GM23338 (cell line): ENCODE data around the gene SHF. TPM values are rescaled to one million over a fixed set of nuclear protein-coding genes. Genes with fewer than 3 reads are reported as not detected.

Source experiments
- ATAC-seq: fragments of 200-7000 bp; cut with Tn5 transposase; 3 replicates; pipeline ENCODE4 v1.9.1; 2020
- DNase-seq: peaks from one replicate; pipeline ENCODE4 v3.0.0-alpha.2; 2015; ENCODE audit warnings: low spot score
- H2AFZ ChIP-seq: fragments of 200-600 bp; sonication (generic); 2 replicates; pipeline ENCODE4 v1.8.0; 2016; ENCODE audit warnings: antibody characterized with exemption, mild to moderate bottlenecking, moderate library complexity
- H3F3A ChIP-seq: fragments of 200-600 bp; sonication (generic); replicated peaks from 2 replicates; pipeline ENCODE4 v1.8.0; 2017; ENCODE audit warnings: antibody characterized with exemption, mixed run types, low read depth
- H3K27ac ChIP-seq: fragments of 200-600 bp; sonication (generic); 2 replicates; pipeline ENCODE4 v1.6.1; 2016; ENCODE audit warnings: low read depth
- H3K27me3 ChIP-seq: fragments of 200-600 bp; sonication (generic); 2 replicates; pipeline ENCODE4 v1.8.0; 2016; ENCODE audit warnings: mild to moderate bottlenecking, mixed run types, moderate library complexity; ENCODE audit not compliant: insufficient read depth
- H3K36me3 ChIP-seq: fragments of 200-600 bp; sonication (generic); 2 replicates; pipeline ENCODE4 v1.8.0; 2016; ENCODE audit warnings: mild to moderate bottlenecking; ENCODE audit not compliant: insufficient read depth
- H3K4me1 ChIP-seq: fragments of 200-600 bp; sonication (generic); 2 replicates; pipeline ENCODE4 v1.8.0; 2016; ENCODE audit warnings: mild to moderate bottlenecking, moderate library complexity; ENCODE audit not compliant: insufficient read depth
- H3K4me2 ChIP-seq: fragments of 200-600 bp; sonication (generic); 2 replicates; pipeline ENCODE4 v1.7.1; 2017; ENCODE audit warnings: mixed run types
- H3K4me3 ChIP-seq: fragments of 200-600 bp; sonication (generic); 2 replicates; pipeline ENCODE4 v1.6.1; 2016; ENCODE audit warnings: mixed run types
- H3K79me2 ChIP-seq: fragments of 200-600 bp; sonication (generic); replicated peaks from 2 replicates; pipeline ENCODE4 v1.8.0; 2017; ENCODE audit warnings: mild to moderate bottlenecking; ENCODE audit not compliant: insufficient read depth
- H3K9me2 ChIP-seq: fragments of 200-600 bp; sonication (generic); 2 replicates; pipeline ENCODE4 v1.8.0; 2017; ENCODE audit not compliant: insufficient read depth
- H4K20me1 ChIP-seq: fragments of 200-600 bp; sonication (generic); replicated peaks from 2 replicates; pipeline ENCODE4 v1.8.0; 2017; ENCODE audit warnings: mild to moderate bottlenecking; ENCODE audit not compliant: insufficient read depth
- H3K27ac Mint-ChIP-seq: 2 replicates; pipeline ENCODE4 v1.8.0; 2020; ENCODE audit warnings: inconsistent platforms, mild to moderate bottlenecking, moderate library complexity, mixed read lengths
- H3K27me3 Mint-ChIP-seq: 3 replicates; pipeline ENCODE4 v1.8.0; 2022; ENCODE audit warnings: low read depth, mild to moderate bottlenecking, moderate library complexity, mixed read lengths, inconsistent platforms; ENCODE audit not compliant: insufficient read depth, poor library complexity
- H3K36me3 Mint-ChIP-seq: 3 replicates; pipeline ENCODE4 v1.8.0; 2021; ENCODE audit warnings: low read depth, mild to moderate bottlenecking, inconsistent platforms, moderate library complexity, mixed read lengths
- H3K4me1 Mint-ChIP-seq: 3 replicates; pipeline ENCODE4 v1.8.0; 2020; ENCODE audit warnings: mild to moderate bottlenecking, inconsistent platforms, mixed read lengths
- H3K4me3 Mint-ChIP-seq: 3 replicates; pipeline ENCODE4 v1.8.0; 2021; ENCODE audit warnings: moderate library complexity, mild to moderate bottlenecking, inconsistent platforms, mixed read lengths
- H3K9me3 Mint-ChIP-seq: 3 replicates; pipeline ENCODE4 v1.8.0; 2020; ENCODE audit warnings: moderate library complexity, mild to moderate bottlenecking, inconsistent platforms, mixed read lengths
- CREB1 ChIP-seq: fragments of 250-450 bp; sonication (Bioruptor Pico); IDR thresholded peaks from 2 replicates; pipeline ENCODE4 v1.5.0; 2020; ENCODE audit warnings: low read depth, mild to moderate bottlenecking, moderate library complexity
- CTCF ChIP-seq, 2 experiments: fragments of 200-600 bp in 1 of 2; sonication (generic) in 1 of 2; conservative IDR thresholded peaks; 2 replicates each; pipeline versions ENCODE4 v1.5.1 to v1.6.1; 2016 to 2017; ENCODE audit warnings: antibody characterized with exemption in 2 of 2, low read depth in 2 of 2, mild to moderate bottlenecking in 2 of 2, moderate library complexity in 1 of 2
- ETS1 ChIP-seq: IDR thresholded peaks from 2 replicates; pipeline ENCODE4 v1.6.1; 2016; ENCODE audit warnings: antibody characterized with exemption
- EZH2 ChIP-seq: fragments of 200-600 bp; sonication (generic); IDR thresholded peaks from one replicate; pipeline ENCODE4 v1.8.0; 2017; ENCODE audit warnings: antibody characterized with exemption, mild to moderate bottlenecking, low read depth; ENCODE audit not compliant: unreplicated experiment
- EZH2phosphoT487 ChIP-seq: fragments of 200-600 bp; sonication (generic); IDR thresholded peaks from one replicate; pipeline ENCODE4 v1.8.1; 2018; ENCODE audit warnings: antibody characterized with exemption; ENCODE audit not compliant: unreplicated experiment
- JUNB ChIP-seq: IDR thresholded peaks from one replicate; pipeline ENCODE4 v1.6.1; 2016; ENCODE audit warnings: antibody characterized with exemption; ENCODE audit not compliant: unreplicated experiment
- NANOG ChIP-seq: IDR thresholded peaks from 2 replicates; pipeline ENCODE4 v1.6.1; 2016; ENCODE audit warnings: antibody characterized with exemption, borderline replicate concordance
- POLR2AphosphoS5 ChIP-seq: IDR thresholded peaks from 2 replicates; pipeline ENCODE4 v1.6.1; 2016; ENCODE audit warnings: antibody characterized with exemption, low read depth
- REST ChIP-seq: IDR thresholded peaks from one replicate; pipeline ENCODE4 v1.6.1; 2018; ENCODE audit warnings: antibody characterized with exemption; ENCODE audit not compliant: unreplicated experiment
- STAT1 ChIP-seq: IDR thresholded peaks from one replicate; pipeline ENCODE4 v1.6.1; 2016; ENCODE audit warnings: antibody characterized with exemption; ENCODE audit not compliant: unreplicated experiment
- ZNF114 ChIP-seq: fragments of 250-450 bp; sonication (Bioruptor Pico); IDR thresholded peaks from 2 replicates; pipeline ENCODE4 v1.5.0; 2020; ENCODE audit warnings: mild to moderate bottlenecking, moderate library complexity
- ZNF331 ChIP-seq: fragments of 250-450 bp; sonication (Bioruptor Pico); IDR thresholded peaks from 2 replicates; pipeline ENCODE4 v1.5.0; 2020; ENCODE audit warnings: low read depth, mild to moderate bottlenecking, moderate library complexity
- ZNF462 ChIP-seq: fragments of 250-450 bp; sonication (Bioruptor Pico); IDR thresholded peaks from 2 replicates; pipeline ENCODE4 v1.5.0; 2020; ENCODE audit warnings: mild to moderate bottlenecking, moderate library complexity
- polyA plus RNA-seq: library from polyadenylated mRNA; unstranded; fragments of >200 nt; fragmentation: Nextera tagmentation; extraction: Ambion mirVana; gene quantifications from 2 replicates; pipeline ENCODE4 v1.2.1, GENCODE V29; 2016
- total RNA-seq: library from RNA; depleted of rRNA; stranded (reverse); fragments of >200 nt; shearing (Covaris generic); gene quantifications from 2 replicates; pipeline ENCODE4 v1.2.3, GENCODE V29; 2014

Gene SHF
- total and polyA plus RNA-seq, 2 experiments from 2014 or later: 5.8 to 15.6 TPM

- H3K36me3 Mint-ChIP-seq: peaks cover 13% of the 10 kb centered on the region
- Histone ChIP-seq H3K4me2 (no peak overlapping the region), H3K79me2 (no peaks in the 10 kb centered on the region), H3K4me1 (peaks cover 31% of the 10 kb centered on the region), H3K4me3 (no peak overlapping the region), H2AFZ (no peak overlapping the region), H4K20me1 (no peaks in the 10 kb centered on the region), H3F3A (no peaks in the 10 kb centered on the region; the same call in 1 of the 2 replicates), H3K36me3 (no peaks in the 10 kb centered on the region), H3K27ac (no peak overlapping the region), H3K27me3 (no peaks in the 10 kb centered on the region), H3K9me2 (no peaks in the 10 kb centered on the region)
- no peaks in the 10 kb centered on the region; the same call in 2 of the 3 replicates for H3K9me3 Mint-ChIP-seq
- TF ChIP-seq STAT1: no peak
- TF ChIP-seq REST: no peak
- no peak for TF ChIP-seq EZH2phosphoT487
- TF ChIP-seq ZNF331 (CRISPR knock-in tag): no peak
- no peak for TF ChIP-seq ZNF462 (CRISPR knock-in tag)
- no peak for TF ChIP-seq CTCF (conservative IDR thresholded peaks at IDR 0.05; ENCODE audit: low read depth in 2 of 2)
- TF ChIP-seq ETS1: no peak
- no peak for TF ChIP-seq JUNB
- TF ChIP-seq NANOG: no peak
- TF ChIP-seq EZH2: no peak
- TF ChIP-seq POLR2AphosphoS5: no peak
- TF ChIP-seq ZNF114: no peak
- TF ChIP-seq CREB1: no peak
- H3K4me1 Mint-ChIP-seq: peaks cover 39% of the 10 kb centered on the region
- ATAC-seq (no peak), DNase-seq (no peak)
- peaks cover 11% of the 10 kb centered on the region for H3K27me3 Mint-ChIP-seq
- H3K27ac Mint-ChIP-seq: no peak overlapping the region
- H3K4me3 Mint-ChIP-seq: no peak overlapping the region
Measured at GRCh38 chr15:45168286-45168685, 19.5 kb downstream of the SHF start.
